WTC11 (cell line): ENCODE results near the gene GNAS-AS1. TPM values are rescaled to one million over a fixed set of nuclear protein-coding genes. Genes with fewer than 3 reads are reported as not detected.

Experiments used
- ATAC-seq: fragments of 200-7000 bp; cut with Tn5 transposase; 2 replicates; pipeline ENCODE4 v1.10.0; 2021; ENCODE audit warnings: mild to moderate bottlenecking, moderate library complexity
- CTCF ChIA-PET: fragments of 300-600 bp; sonication (Branson Sonifier 250); formaldehyde crosslinking; loops from one replicate; lab custom pipeline; 2021; ENCODE audit warnings: antibody characterized with exemption; lab: Charles Lee
- POLR2A ChIA-PET: fragments of 350-600 bp; sonication (Branson Sonifier 250); formaldehyde crosslinking; loops from one replicate; lab custom pipeline; 2021; ENCODE audit warnings: antibody characterized with exemption; lab: Charles Lee
- DNase-seq: peaks from one replicate; pipeline ENCODE4 v3.0.0; 2021; ENCODE audit warnings: low spot score
- H3K27ac Mint-ChIP-seq: 2 replicates; pipeline ENCODE4 v1.8.0; 2021; ENCODE audit warnings: mixed read lengths
- H3K27me3 Mint-ChIP-seq: 2 replicates; pipeline ENCODE4 v1.8.0; 2021; ENCODE audit warnings: low read depth, mild to moderate bottlenecking, moderate library complexity, mixed read lengths
- H3K36me3 Mint-ChIP-seq: 2 replicates; pipeline ENCODE4 v1.8.0; 2021; ENCODE audit warnings: mixed read lengths
- H3K4me1 Mint-ChIP-seq: 2 replicates; pipeline ENCODE4 v1.8.0; 2022; ENCODE audit warnings: mixed read lengths
- H3K4me3 Mint-ChIP-seq: 2 replicates; pipeline ENCODE4 v1.8.0; 2021; ENCODE audit warnings: mild to moderate bottlenecking, moderate library complexity, mixed read lengths
- H3K9me3 Mint-ChIP-seq: 2 replicates; pipeline ENCODE4 v1.8.0; 2021; ENCODE audit warnings: mixed read lengths
- ESRRA ChIP-seq: sonication (generic); formaldehyde crosslinking; IDR thresholded peaks from 2 replicates; pipeline ENCODE4 v1.8.1; 2022; ENCODE audit warnings: mild to moderate bottlenecking, missing genetic modification reagents, borderline replicate concordance
- MYBL2 ChIP-seq: sonication (generic); formaldehyde crosslinking; IDR thresholded peaks from 2 replicates; pipeline ENCODE4 v1.8.1; 2023; ENCODE audit warnings: mild to moderate bottlenecking, moderate library complexity, missing genetic modification reagents
- NR2C2 ChIP-seq: sonication (generic); formaldehyde crosslinking; IDR thresholded peaks from 2 replicates; pipeline ENCODE4 v1.8.0; 2022; ENCODE audit warnings: mild to moderate bottlenecking, missing genetic modification reagents
- OVOL2 ChIP-seq: fragments of 250-450 bp; sonication (Bioruptor Pico); IDR thresholded peaks from 2 replicates; pipeline ENCODE4 v1.9.0; 2021; ENCODE audit warnings: mild to moderate bottlenecking, borderline replicate concordance
- RELA ChIP-seq: sonication (generic); formaldehyde crosslinking; IDR thresholded peaks from 2 replicates; pipeline ENCODE4 v1.8.1; 2022; ENCODE audit warnings: missing genetic modification reagents, mild to moderate bottlenecking, borderline replicate concordance
- ZNF138 ChIP-seq: sonication (generic); formaldehyde crosslinking; conservative IDR thresholded peaks from 2 replicates; pipeline ENCODE4 v1.8.1; 2022; ENCODE audit warnings: mild to moderate bottlenecking, moderate library complexity, missing genetic modification reagents
- ZNF317 ChIP-seq: sonication (generic); formaldehyde crosslinking; IDR thresholded peaks from 2 replicates; pipeline ENCODE4 v1.8.1; 2023; ENCODE audit warnings: low read depth, mild to moderate bottlenecking, moderate library complexity, missing genetic modification reagents, borderline replicate concordance
- ZNF396 ChIP-seq: fragments of 250-450 bp; sonication (Bioruptor Pico); IDR thresholded peaks from 2 replicates; pipeline ENCODE4 v1.8.0; 2021; ENCODE audit warnings: mild to moderate bottlenecking, moderate library complexity, borderline replicate concordance
- ZNF423 ChIP-seq: fragments of 250-450 bp; sonication (Bioruptor Pico); IDR thresholded peaks from 2 replicates; pipeline ENCODE4 v2.1.2; 2022; ENCODE audit warnings: mild to moderate bottlenecking, moderate library complexity
- ZNF671 ChIP-seq: fragments of 250-450 bp; sonication (Bioruptor Pico); IDR thresholded peaks from 2 replicates; pipeline ENCODE4 v1.8.0; 2021; ENCODE audit warnings: mild to moderate bottlenecking
- total RNA-seq: library from RNA; stranded (reverse); gene quantifications from 3 replicates; pipeline ENCODE4 v1.2.3, GENCODE V29; 2021
- TF ChIP-seq, protein P1 (sequence below): sonication (generic); formaldehyde crosslinking; IDR thresholded peaks from 2 replicates; pipeline ENCODE4 v1.8.0; 2023; ENCODE audit warnings: missing genetic modification reagents
- TF ChIP-seq, protein P2 (sequence below): sonication (generic); formaldehyde crosslinking; IDR thresholded peaks from 2 replicates; pipeline ENCODE4 v1.8.1; 2023; ENCODE audit warnings: mild to moderate bottlenecking, missing genetic modification reagents, moderate library complexity
- TF ChIP-seq, protein P3 (sequence below): sonication (generic); formaldehyde crosslinking; IDR thresholded peaks from 2 replicates; pipeline ENCODE4 v1.8.1; 2022; ENCODE audit warnings: low read depth, mild to moderate bottlenecking, moderate library complexity, missing genetic modification reagents, borderline replicate concordance
- TF ChIP-seq, protein P4 (sequence below): sonication (generic); formaldehyde crosslinking; IDR thresholded peaks from 2 replicates; pipeline ENCODE4 v1.8.0; 2023; ENCODE audit warnings: missing genetic modification reagents, mild to moderate bottlenecking, borderline replicate concordance
- TF ChIP-seq, protein P5 (sequence below): fragments of 200-600 bp; IDR thresholded peaks from 2 replicates; pipeline ENCODE4 v1.8.0; 2022; ENCODE audit warnings: antibody characterized with exemption
- TF ChIP-seq, protein P6 (sequence below): sonication (generic); formaldehyde crosslinking; IDR thresholded peaks from 2 replicates; pipeline ENCODE4 v1.8.1; 2023; ENCODE audit warnings: mild to moderate bottlenecking, missing genetic modification reagents, borderline replicate concordance
- TF ChIP-seq, protein P7 (sequence below): sonication (generic); formaldehyde crosslinking; IDR thresholded peaks from 2 replicates; pipeline ENCODE4 v1.8.1; 2023; ENCODE audit warnings: mild to moderate bottlenecking, missing genetic modification reagents
- TF ChIP-seq, protein P8 (sequence below): sonication (generic); formaldehyde crosslinking; IDR thresholded peaks from 2 replicates; pipeline ENCODE4 v1.8.0; 2022; ENCODE audit warnings: missing genetic modification reagents

GNAS-AS1 gene
- total RNA-seq, 1 experiment from 2014 or later, result 12.2 TPM

DNA sequence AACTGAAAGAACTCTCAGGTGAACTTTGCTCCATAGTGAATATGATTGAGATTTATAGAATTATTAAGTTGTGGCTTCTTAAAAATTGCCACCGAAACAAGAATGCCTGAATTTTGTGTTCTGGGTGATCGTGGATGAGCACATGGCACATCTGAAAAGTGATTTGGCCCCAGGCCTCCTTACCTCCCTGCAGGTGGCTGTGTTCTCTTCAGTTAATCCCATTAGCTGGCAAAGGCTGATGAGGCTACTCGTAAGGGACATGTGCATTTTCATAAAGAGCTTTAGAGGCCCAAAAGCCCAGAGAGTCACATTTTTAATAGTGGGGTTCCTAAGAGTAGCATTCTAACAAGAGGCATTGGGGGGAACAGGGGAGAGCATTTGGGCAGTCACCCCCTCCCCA, 24.4 kb upstream of the GNAS-AS1 start:
- DNase-seq, result no peak
- Mint-ChIP-seq H3K4me1 (peaks cover 55% of the 10 kb centered on the region), H3K9me3 (peaks cover 6% of the 10 kb centered on the region), H3K4me3 (no peak overlapping the region), H3K36me3 (peaks cover 10% of the 10 kb centered on the region), H3K27me3 (no peaks in the 10 kb centered on the region), H3K27ac (no peak overlapping the region)
- CTCF ChIA-PET, result interaction anchor here (1.2 kb wide), 1 partner anchor 332 kb away, joined by 3 read pairs; no protein-coding TSS in a partner anchor
- ATAC-seq, result no peak
- POLR2A ChIA-PET, result no interaction called here
- no peak for TF ChIP-seq RELA (CRISPR knock-in tag)
- TF ChIP-seq, protein P1, sequence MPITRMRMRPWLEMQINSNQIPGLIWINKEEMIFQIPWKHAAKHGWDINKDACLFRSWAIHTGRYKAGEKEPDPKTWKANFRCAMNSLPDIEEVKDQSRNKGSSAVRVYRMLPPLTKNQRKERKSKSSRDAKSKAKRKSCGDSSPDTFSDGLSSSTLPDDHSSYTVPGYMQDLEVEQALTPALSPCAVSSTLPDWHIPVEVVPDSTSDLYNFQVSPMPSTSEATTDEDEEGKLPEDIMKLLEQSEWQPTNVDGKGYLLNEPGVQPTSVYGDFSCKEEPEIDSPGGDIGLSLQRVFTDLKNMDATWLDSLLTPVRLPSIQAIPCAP (CRISPR knock-in tag), result no peak
- no peak for TF ChIP-seq ZNF396 (CRISPR knock-in tag)
- TF ChIP-seq, protein P2, sequence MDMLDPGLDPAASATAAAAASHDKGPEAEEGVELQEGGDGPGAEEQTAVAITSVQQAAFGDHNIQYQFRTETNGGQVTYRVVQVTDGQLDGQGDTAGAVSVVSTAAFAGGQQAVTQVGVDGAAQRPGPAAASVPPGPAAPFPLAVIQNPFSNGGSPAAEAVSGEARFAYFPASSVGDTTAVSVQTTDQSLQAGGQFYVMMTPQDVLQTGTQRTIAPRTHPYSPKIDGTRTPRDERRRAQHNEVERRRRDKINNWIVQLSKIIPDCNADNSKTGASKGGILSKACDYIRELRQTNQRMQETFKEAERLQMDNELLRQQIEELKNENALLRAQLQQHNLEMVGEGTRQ (CRISPR knock-in tag), result no peak
- TF ChIP-seq MYBL2 (CRISPR knock-in tag), result no peak
- TF ChIP-seq NR2C2, result no peak
- TF ChIP-seq ZNF423 (CRISPR knock-in tag), result no peak
- TF ChIP-seq, protein P3, sequence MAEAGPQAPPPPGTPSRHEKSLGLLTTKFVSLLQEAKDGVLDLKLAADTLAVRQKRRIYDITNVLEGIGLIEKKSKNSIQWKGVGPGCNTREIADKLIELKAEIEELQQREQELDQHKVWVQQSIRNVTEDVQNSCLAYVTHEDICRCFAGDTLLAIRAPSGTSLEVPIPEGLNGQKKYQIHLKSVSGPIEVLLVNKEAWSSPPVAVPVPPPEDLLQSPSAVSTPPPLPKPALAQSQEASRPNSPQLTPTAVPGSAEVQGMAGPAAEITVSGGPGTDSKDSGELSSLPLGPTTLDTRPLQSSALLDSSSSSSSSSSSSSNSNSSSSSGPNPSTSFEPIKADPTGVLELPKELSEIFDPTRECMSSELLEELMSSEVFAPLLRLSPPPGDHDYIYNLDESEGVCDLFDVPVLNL (CRISPR knock-in tag), result no peak
- no peak for TF ChIP-seq OVOL2 (CRISPR knock-in tag)
- TF ChIP-seq ZNF138 (CRISPR knock-in tag), result no peak
- no peak for TF ChIP-seq ZNF671
- TF ChIP-seq ESRRA, result no peak
- TF ChIP-seq, protein P4, sequence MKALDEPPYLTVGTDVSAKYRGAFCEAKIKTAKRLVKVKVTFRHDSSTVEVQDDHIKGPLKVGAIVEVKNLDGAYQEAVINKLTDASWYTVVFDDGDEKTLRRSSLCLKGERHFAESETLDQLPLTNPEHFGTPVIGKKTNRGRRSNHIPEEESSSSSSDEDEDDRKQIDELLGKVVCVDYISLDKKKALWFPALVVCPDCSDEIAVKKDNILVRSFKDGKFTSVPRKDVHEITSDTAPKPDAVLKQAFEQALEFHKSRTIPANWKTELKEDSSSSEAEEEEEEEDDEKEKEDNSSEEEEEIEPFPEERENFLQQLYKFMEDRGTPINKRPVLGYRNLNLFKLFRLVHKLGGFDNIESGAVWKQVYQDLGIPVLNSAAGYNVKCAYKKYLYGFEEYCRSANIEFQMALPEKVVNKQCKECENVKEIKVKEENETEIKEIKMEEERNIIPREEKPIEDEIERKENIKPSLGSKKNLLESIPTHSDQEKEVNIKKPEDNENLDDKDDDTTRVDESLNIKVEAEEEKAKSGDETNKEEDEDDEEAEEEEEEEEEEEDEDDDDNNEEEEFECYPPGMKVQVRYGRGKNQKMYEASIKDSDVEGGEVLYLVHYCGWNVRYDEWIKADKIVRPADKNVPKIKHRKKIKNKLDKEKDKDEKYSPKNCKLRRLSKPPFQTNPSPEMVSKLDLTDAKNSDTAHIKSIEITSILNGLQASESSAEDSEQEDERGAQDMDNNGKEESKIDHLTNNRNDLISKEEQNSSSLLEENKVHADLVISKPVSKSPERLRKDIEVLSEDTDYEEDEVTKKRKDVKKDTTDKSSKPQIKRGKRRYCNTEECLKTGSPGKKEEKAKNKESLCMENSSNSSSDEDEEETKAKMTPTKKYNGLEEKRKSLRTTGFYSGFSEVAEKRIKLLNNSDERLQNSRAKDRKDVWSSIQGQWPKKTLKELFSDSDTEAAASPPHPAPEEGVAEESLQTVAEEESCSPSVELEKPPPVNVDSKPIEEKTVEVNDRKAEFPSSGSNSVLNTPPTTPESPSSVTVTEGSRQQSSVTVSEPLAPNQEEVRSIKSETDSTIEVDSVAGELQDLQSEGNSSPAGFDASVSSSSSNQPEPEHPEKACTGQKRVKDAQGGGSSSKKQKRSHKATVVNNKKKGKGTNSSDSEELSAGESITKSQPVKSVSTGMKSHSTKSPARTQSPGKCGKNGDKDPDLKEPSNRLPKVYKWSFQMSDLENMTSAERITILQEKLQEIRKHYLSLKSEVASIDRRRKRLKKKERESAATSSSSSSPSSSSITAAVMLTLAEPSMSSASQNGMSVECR (CRISPR knock-in tag), result no peak
- TF ChIP-seq, protein P5, sequence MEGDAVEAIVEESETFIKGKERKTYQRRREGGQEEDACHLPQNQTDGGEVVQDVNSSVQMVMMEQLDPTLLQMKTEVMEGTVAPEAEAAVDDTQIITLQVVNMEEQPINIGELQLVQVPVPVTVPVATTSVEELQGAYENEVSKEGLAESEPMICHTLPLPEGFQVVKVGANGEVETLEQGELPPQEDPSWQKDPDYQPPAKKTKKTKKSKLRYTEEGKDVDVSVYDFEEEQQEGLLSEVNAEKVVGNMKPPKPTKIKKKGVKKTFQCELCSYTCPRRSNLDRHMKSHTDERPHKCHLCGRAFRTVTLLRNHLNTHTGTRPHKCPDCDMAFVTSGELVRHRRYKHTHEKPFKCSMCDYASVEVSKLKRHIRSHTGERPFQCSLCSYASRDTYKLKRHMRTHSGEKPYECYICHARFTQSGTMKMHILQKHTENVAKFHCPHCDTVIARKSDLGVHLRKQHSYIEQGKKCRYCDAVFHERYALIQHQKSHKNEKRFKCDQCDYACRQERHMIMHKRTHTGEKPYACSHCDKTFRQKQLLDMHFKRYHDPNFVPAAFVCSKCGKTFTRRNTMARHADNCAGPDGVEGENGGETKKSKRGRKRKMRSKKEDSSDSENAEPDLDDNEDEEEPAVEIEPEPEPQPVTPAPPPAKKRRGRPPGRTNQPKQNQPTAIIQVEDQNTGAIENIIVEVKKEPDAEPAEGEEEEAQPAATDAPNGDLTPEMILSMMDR, result no peak
- TF ChIP-seq, protein P6, sequence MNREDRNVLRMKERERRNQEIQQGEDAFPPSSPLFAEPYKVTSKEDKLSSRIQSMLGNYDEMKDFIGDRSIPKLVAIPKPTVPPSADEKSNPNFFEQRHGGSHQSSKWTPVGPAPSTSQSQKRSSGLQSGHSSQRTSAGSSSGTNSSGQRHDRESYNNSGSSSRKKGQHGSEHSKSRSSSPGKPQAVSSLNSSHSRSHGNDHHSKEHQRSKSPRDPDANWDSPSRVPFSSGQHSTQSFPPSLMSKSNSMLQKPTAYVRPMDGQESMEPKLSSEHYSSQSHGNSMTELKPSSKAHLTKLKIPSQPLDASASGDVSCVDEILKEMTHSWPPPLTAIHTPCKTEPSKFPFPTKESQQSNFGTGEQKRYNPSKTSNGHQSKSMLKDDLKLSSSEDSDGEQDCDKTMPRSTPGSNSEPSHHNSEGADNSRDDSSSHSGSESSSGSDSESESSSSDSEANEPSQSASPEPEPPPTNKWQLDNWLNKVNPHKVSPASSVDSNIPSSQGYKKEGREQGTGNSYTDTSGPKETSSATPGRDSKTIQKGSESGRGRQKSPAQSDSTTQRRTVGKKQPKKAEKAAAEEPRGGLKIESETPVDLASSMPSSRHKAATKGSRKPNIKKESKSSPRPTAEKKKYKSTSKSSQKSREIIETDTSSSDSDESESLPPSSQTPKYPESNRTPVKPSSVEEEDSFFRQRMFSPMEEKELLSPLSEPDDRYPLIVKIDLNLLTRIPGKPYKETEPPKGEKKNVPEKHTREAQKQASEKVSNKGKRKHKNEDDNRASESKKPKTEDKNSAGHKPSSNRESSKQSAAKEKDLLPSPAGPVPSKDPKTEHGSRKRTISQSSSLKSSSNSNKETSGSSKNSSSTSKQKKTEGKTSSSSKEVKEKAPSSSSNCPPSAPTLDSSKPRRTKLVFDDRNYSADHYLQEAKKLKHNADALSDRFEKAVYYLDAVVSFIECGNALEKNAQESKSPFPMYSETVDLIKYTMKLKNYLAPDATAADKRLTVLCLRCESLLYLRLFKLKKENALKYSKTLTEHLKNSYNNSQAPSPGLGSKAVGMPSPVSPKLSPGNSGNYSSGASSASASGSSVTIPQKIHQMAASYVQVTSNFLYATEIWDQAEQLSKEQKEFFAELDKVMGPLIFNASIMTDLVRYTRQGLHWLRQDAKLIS (CRISPR knock-in tag), result no peak
- TF ChIP-seq, protein P7, sequence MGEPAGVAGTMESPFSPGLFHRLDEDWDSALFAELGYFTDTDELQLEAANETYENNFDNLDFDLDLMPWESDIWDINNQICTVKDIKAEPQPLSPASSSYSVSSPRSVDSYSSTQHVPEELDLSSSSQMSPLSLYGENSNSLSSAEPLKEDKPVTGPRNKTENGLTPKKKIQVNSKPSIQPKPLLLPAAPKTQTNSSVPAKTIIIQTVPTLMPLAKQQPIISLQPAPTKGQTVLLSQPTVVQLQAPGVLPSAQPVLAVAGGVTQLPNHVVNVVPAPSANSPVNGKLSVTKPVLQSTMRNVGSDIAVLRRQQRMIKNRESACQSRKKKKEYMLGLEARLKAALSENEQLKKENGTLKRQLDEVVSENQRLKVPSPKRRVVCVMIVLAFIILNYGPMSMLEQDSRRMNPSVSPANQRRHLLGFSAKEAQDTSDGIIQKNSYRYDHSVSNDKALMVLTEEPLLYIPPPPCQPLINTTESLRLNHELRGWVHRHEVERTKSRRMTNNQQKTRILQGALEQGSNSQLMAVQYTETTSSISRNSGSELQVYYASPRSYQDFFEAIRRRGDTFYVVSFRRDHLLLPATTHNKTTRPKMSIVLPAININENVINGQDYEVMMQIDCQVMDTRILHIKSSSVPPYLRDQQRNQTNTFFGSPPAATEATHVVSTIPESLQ, result no peak
- TF ChIP-seq, protein P8, sequence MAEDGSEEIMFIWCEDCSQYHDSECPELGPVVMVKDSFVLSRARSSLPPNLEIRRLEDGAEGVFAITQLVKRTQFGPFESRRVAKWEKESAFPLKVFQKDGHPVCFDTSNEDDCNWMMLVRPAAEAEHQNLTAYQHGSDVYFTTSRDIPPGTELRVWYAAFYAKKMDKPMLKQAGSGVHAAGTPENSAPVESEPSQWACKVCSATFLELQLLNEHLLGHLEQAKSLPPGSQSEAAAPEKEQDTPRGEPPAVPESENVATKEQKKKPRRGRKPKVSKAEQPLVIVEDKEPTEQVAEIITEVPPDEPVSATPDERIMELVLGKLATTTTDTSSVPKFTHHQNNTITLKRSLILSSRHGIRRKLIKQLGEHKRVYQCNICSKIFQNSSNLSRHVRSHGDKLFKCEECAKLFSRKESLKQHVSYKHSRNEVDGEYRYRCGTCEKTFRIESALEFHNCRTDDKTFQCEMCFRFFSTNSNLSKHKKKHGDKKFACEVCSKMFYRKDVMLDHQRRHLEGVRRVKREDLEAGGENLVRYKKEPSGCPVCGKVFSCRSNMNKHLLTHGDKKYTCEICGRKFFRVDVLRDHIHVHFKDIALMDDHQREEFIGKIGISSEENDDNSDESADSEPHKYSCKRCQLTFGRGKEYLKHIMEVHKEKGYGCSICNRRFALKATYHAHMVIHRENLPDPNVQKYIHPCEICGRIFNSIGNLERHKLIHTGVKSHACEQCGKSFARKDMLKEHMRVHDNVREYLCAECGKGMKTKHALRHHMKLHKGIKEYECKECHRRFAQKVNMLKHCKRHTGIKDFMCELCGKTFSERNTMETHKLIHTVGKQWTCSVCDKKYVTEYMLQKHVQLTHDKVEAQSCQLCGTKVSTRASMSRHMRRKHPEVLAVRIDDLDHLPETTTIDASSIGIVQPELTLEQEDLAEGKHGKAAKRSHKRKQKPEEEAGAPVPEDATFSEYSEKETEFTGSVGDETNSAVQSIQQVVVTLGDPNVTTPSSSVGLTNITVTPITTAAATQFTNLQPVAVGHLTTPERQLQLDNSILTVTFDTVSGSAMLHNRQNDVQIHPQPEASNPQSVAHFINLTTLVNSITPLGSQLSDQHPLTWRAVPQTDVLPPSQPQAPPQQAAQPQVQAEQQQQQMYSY (CRISPR knock-in tag), result no peak
- TF ChIP-seq ZNF317 (CRISPR knock-in tag), result no peak
